ENCODE results near the gene PLPPR1. TPM values are rescaled to one million over a fixed set of nuclear protein-coding genes. Genes with fewer than 3 reads are reported as not detected.

The PLPPR1 gene
- total and polyA plus RNA-seq, 2 donors (not counting 3 experiments of a cell fraction or from before 2014, with no cell fraction given) = 0.18 to 0.50 TPM

GRCh38 chr9:101311191-101311590 is 282.7 kb downstream of the PLPPR1 start:
- Histone ChIP-seq H3K4me1 (ENCODE audit: control insufficient read depth, extremely low read depth, insufficient read depth, low read length) (no peaks in the 10 kb centered on the region), H3K4me2 (ENCODE audit: insufficient read depth, low read length) (no peak overlapping the region), H2AFZ (ENCODE audit: low read depth, low read length) (no peak overlapping the region), H3K9ac (replicated peaks; ENCODE audit: extremely low read depth, insufficient read depth, low read length) (no peak overlapping the region), H3K27me3 (ENCODE audit: control insufficient read depth in 2 of 2, insufficient read depth in 2 of 2, low read length in 2 of 2) (peaks cover 0 to 4% of the 10 kb centered on the region in 2 experiments), H3K9me3 (replicated peaks; ENCODE audit: control insufficient read depth, insufficient read depth, low read length) (no peaks in the 10 kb centered on the region), H3K4me3 (replicated peaks in 1 of 3; ENCODE audit: insufficient read depth in 1 of 3, low read depth in 1 of 3, low read length in 3 of 3) (no peak overlapping the region), H4K20me1 (replicated peaks; ENCODE audit: control insufficient read depth, extremely low read depth, insufficient read depth, low read length) (no peaks in the 10 kb centered on the region), H3K79me2 (ENCODE audit: control insufficient read depth, insufficient read depth, low read length) (no peaks in the 10 kb centered on the region), H3K36me3 (ENCODE audit: control insufficient read depth in 2 of 2, extremely low read depth in 1 of 2, insufficient read depth in 2 of 2, low read length in 2 of 2) (no peaks in the 10 kb centered on the region), H3K9me1 (replicated peaks; ENCODE audit: control insufficient read depth, extremely low read depth, insufficient read depth, low read length) (no peaks in the 10 kb centered on the region), H3K27ac (ENCODE audit: insufficient read depth, low read depth, low read length) (no peak overlapping the region)
- no TSS peak for BruUV-seq (replicated peaks)
- ChIA-PET CTCF (interaction anchor here (0.7 to 5.8 kb wide), 36 partner anchors 10 to 859 kb away, joined by 3 to 428 read pairs (median 5); no protein-coding TSS in a partner anchor), POLR2A (no interaction called here)
- intact Hi-C loops (cut with micrococcal nuclease) = loop anchor here (1.0 kb wide), 4 partner anchors 192 to 709 kb away; no protein-coding TSS in a partner anchor
- TF ChIP-seq FOS (IDR thresholded peaks at IDR 0.05; ENCODE audit: borderline replicate concordance, insufficient read depth, low read length) (no peak), MYC (IDR thresholded peaks at IDR 0.05; ENCODE audit: low read depth, low read length) (no peak), EZH2 (IDR thresholded peaks at IDR 0.05; ENCODE audit: borderline replicate concordance, low read depth, low read length, severe bottlenecking) (no peak), POLR2AphosphoS5 (IDR thresholded peaks at IDR 0.05; ENCODE audit: insufficient read depth, low read depth, low read length) (no peak), JUN (IDR thresholded peaks at IDR 0.05; ENCODE audit: borderline replicate concordance, insufficient read depth, insufficient read length, low read depth) (no peak), MAX (IDR thresholded peaks at IDR 0.05; ENCODE audit: insufficient read depth, insufficient read length) (no peak), POLR2A (IDR thresholded peaks at IDR 0.05; ENCODE audit: low read depth, low read length) (no peak), GATA2 (IDR thresholded peaks at IDR 0.05; ENCODE audit: insufficient read depth, insufficient read length, low read depth, low read length) (no peak)
- TF ChIP-seq, protein P1, sequence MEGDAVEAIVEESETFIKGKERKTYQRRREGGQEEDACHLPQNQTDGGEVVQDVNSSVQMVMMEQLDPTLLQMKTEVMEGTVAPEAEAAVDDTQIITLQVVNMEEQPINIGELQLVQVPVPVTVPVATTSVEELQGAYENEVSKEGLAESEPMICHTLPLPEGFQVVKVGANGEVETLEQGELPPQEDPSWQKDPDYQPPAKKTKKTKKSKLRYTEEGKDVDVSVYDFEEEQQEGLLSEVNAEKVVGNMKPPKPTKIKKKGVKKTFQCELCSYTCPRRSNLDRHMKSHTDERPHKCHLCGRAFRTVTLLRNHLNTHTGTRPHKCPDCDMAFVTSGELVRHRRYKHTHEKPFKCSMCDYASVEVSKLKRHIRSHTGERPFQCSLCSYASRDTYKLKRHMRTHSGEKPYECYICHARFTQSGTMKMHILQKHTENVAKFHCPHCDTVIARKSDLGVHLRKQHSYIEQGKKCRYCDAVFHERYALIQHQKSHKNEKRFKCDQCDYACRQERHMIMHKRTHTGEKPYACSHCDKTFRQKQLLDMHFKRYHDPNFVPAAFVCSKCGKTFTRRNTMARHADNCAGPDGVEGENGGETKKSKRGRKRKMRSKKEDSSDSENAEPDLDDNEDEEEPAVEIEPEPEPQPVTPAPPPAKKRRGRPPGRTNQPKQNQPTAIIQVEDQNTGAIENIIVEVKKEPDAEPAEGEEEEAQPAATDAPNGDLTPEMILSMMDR (IDR thresholded peaks at IDR 0.05; ENCODE audit: extremely low read depth in 1 of 2, insufficient read depth in 1 of 2, low read depth in 1 of 2, low read length in 2 of 2) = no peak
- FAIRE-seq (no peak), DNase-seq (ENCODE audit: low read depth, low spot score) (no peak)
- dilution Hi-C loops (cut with MboI; ENCODE audit: extremely low pct_ligation_motif_present, low sequenced_read_pairs) = no loop called here
